Endodermal cell (in vitro differentiated cells): ENCODE results near the gene RNF112. TPM values are rescaled to one million over a fixed set of nuclear protein-coding genes. Genes with fewer than 3 reads are reported as not detected.

Experiments
- DNase-seq: peaks from one replicate; pipeline ENCODE4 v3.0.0-alpha.2; 2017
- H3K27ac ChIP-seq: 2 replicates; pipeline ENCODE4 v1.5.1; 2013; ENCODE audit warnings: mild to moderate bottlenecking, low read depth, low read length, moderate library complexity
- H3K27me3 ChIP-seq: 2 replicates; pipeline ENCODE4 v1.6.1; 2013; ENCODE audit warnings: mild to moderate bottlenecking, low read length, moderate library complexity; ENCODE audit not compliant: insufficient read depth, control insufficient read depth, poor library complexity, severe bottlenecking
- H3K36me3 ChIP-seq: 2 replicates; pipeline ENCODE4 v1.7.0; 2013; ENCODE audit warnings: mild to moderate bottlenecking, low read length, moderate library complexity; ENCODE audit not compliant: control insufficient read depth, insufficient read depth
- H3K4me1 ChIP-seq: one replicate; pipeline ENCODE4 v1.7.0; 2013; ENCODE audit warnings: low read length; ENCODE audit not compliant: control insufficient read depth, insufficient read depth
- H3K4me3 ChIP-seq: 2 replicates; pipeline ENCODE4 v1.5.1; 2013; ENCODE audit warnings: mild to moderate bottlenecking, low read length, moderate library complexity
- H3K9ac ChIP-seq: 2 replicates; pipeline ENCODE4 v1.6.1; 2013; ENCODE audit warnings: mild to moderate bottlenecking, low read length, moderate library complexity; ENCODE audit not compliant: poor library complexity, severe bottlenecking; ENCODE audit errors: extremely low read depth
- H3K9me3 ChIP-seq: 2 replicates; pipeline ENCODE4 v1.6.1; 2013; ENCODE audit warnings: mild to moderate bottlenecking, low read length, moderate library complexity; ENCODE audit not compliant: control insufficient read depth
- H3K27ac Mint-ChIP-seq: 2 replicates; pipeline ENCODE4 v1.8.0; 2020; ENCODE audit warnings: mixed read lengths
- H3K27me3 Mint-ChIP-seq: 2 replicates; pipeline ENCODE4 v1.8.0; 2021; ENCODE audit warnings: mild to moderate bottlenecking, mixed read lengths; ENCODE audit not compliant: insufficient read depth
- H3K36me3 Mint-ChIP-seq: 2 replicates; pipeline ENCODE4 v1.8.0; 2020; ENCODE audit warnings: low read depth, mixed read lengths
- H3K4me1 Mint-ChIP-seq: 2 replicates; pipeline ENCODE4 v1.8.0; 2020; ENCODE audit warnings: mixed read lengths
- H3K4me3 Mint-ChIP-seq: 2 replicates; pipeline ENCODE4 v1.8.0; 2020; ENCODE audit warnings: mild to moderate bottlenecking, moderate library complexity, mixed read lengths
- H3K9me3 Mint-ChIP-seq: 2 replicates; pipeline ENCODE4 v1.8.0; 2020; ENCODE audit warnings: mild to moderate bottlenecking, mixed read lengths
- CTCF ChIP-seq: fragments of 200-600 bp; sonication (generic); conservative IDR thresholded peaks from 2 replicates; pipeline ENCODE4 v1.5.0; 2021; ENCODE audit warnings: antibody characterized with exemption, mild to moderate bottlenecking
- WGBS, 2 experiments: methylation state at CpG; one replicate each; pipeline versions ENCODE4 v1.1.5 to v1.1.7; 2013; ENCODE audit warnings: missing lambda C conversion rate in 2 of 2, mixed read lengths in 1 of 2; ENCODE audit not compliant: insufficient coverage in 1 of 2, insufficient read length in 1 of 2; 5-methylcytosine and 5-hydroxymethylcytosine counted together
- total RNA-seq, 2 donors: library from RNA; stranded (reverse); fragmentation: NEBNext Ultra II Directional in 1 of 2; extraction: Animal tissue kit (Norgen Biotek cat#: 25700) in 1 of 2; gene quantifications; 2 replicates in 1 of 2; 3 replicates in 1 of 2; pipeline ENCODE4 v1.2.1, GENCODE V29; 2021

Gene RNF112
- total RNA-seq, 2 donors from 2014 or later = 1.1 to 1.9 TPM

- Histone ChIP-seq H3K36me3 (no peaks in the 10 kb centered on the region), H3K4me1 (peaks cover 8% of the 10 kb centered on the region), H3K9ac (no peak overlapping the region), H3K27ac (no peak overlapping the region), H3K9me3 (no peaks in the 10 kb centered on the region), H3K4me3 (no peak overlapping the region), H3K27me3 (no peaks in the 10 kb centered on the region)
- Mint-ChIP-seq H3K27ac (no peak overlapping the region), H3K4me1 (peaks cover 29% of the 10 kb centered on the region), H3K27me3 (peaks cover 2% of the 10 kb centered on the region), H3K4me3 (no peak overlapping the region), H3K36me3 (no peaks in the 10 kb centered on the region), H3K9me3 (peaks cover 3% of the 10 kb centered on the region)
- TF ChIP-seq CTCF = peak; percentile 77
- peak; percentile 88 for DNase-seq
- 79 to 100% methylated on average over 2 to 6 of the region's 6 CpGs for WGBS, 2 experiments
Observed at GRCh38 chr17:19397556-19398041, 13.4 kb upstream of the RNF112 start.

- Mint-ChIP-seq H3K4me3 (no peak overlapping the region), H3K27me3 (peaks cover 2% of the 10 kb centered on the region), H3K36me3 (no peaks in the 10 kb centered on the region), H3K9me3 (peaks cover 3% of the 10 kb centered on the region), H3K27ac (no peak overlapping the region), H3K4me1 (peaks cover 19% of the 10 kb centered on the region)
- Histone ChIP-seq H3K9me3 (no peaks in the 10 kb centered on the region), H3K9ac (no peak overlapping the region), H3K27ac (no peak overlapping the region), H3K27me3 (no peaks in the 10 kb centered on the region), H3K36me3 (no peaks in the 10 kb centered on the region), H3K4me3 (no peak overlapping the region), H3K4me1 (peaks cover 8% of the 10 kb centered on the region)
- no peak for TF ChIP-seq CTCF
- peak; percentile 54 for DNase-seq
- WGBS, 2 experiments = 89 to 100% methylated on average over 1 to 2 of the region's 2 CpGs
Observed at GRCh38 chr17:19398301-19399181, 12.5 kb upstream of the RNF112 start.

- Mint-ChIP-seq H3K27ac (no peak overlapping the region), H3K9me3 (peaks cover 3% of the 10 kb centered on the region), H3K4me3 (no peak overlapping the region), H3K4me1 (peaks cover 19% of the 10 kb centered on the region), H3K27me3 (no peaks in the 10 kb centered on the region), H3K36me3 (no peaks in the 10 kb centered on the region)
- H3K9ac ChIP-seq = no peak overlapping the region
- H3K4me3 ChIP-seq = no peak overlapping the region
- TF ChIP-seq CTCF = no peak
- no peak overlapping the region for H3K27ac ChIP-seq
- no peaks in the 10 kb centered on the region for H3K36me3 ChIP-seq
- DNase-seq = no peak
- H3K9me3 ChIP-seq = no peaks in the 10 kb centered on the region
- WGBS, 2 experiments = 88 to 96% methylated on average over 3 of the region's 3 CpGs
- H3K27me3 ChIP-seq = no peaks in the 10 kb centered on the region
- peaks cover 8% of the 10 kb centered on the region for H3K4me1 ChIP-seq
Observed at GRCh38 chr17:19399750-19400450, 11.1 kb upstream of the RNF112 start.
